ENCODE measurements around the gene ZNF398.

Gene ZNF398

DNA sequence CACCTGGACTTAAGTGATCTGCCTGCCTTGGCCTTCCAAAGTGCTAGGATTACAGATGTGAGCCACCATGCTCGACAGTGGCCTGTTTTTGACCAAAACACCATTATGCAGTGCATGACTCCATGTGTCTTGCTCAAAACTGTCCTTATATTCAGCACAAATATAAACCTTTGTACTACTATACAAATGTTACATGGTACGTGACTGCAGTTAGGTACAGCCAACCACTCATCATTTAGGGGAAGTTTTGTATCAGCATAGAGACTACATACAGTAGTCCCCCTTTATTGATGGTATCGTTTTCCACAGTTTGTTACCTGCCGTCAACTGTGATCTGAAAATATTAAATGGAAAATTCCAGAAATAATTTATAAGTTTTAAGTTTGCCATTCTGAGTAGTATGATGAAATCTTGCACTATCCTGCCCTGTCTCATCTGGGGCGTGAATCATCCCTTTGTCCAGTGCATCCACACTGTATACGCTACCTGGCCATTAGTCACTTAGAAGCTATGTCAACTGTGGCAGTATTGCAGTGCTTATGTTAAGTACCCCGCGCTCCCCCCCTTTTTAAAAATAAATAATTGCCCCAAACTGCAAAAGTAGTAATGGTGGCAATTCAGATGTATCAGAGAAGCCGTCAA is 24.8 kb downstream of the ZNF398 start:
- H3K4me1 ChIP-seq (ENCODE audit: control insufficient read depth, insufficient read depth, low read length): no peaks in the 10 kb centered on the region
- ChIA-PET POLR2A (no interaction called here), CTCF (no interaction called here)
- H3K4me3 ChIP-seq (ENCODE audit: low read depth, low read length): no peak overlapping the region
- H3K27ac ChIP-seq (ENCODE audit: extremely low read depth, low read depth, low read length): no peak overlapping the region
- no peaks in the 10 kb centered on the region for H3K9me3 ChIP-seq (ENCODE audit: control insufficient read depth, insufficient read depth, low read depth, low read length)
- no peak for TF ChIP-seq KLF16 (tag by site-specific recombination; IDR thresholded peaks at IDR 0.05)
- TF ChIP-seq, protein P1, sequence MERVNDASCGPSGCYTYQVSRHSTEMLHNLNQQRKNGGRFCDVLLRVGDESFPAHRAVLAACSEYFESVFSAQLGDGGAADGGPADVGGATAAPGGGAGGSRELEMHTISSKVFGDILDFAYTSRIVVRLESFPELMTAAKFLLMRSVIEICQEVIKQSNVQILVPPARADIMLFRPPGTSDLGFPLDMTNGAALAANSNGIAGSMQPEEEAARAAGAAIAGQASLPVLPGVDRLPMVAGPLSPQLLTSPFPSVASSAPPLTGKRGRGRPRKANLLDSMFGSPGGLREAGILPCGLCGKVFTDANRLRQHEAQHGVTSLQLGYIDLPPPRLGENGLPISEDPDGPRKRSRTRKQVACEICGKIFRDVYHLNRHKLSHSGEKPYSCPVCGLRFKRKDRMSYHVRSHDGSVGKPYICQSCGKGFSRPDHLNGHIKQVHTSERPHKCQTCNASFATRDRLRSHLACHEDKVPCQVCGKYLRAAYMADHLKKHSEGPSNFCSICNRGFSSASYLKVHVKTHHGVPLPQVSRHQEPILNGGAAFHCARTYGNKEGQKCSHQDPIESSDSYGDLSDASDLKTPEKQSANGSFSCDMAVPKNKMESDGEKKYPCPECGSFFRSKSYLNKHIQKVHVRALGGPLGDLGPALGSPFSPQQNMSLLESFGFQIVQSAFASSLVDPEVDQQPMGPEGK (tag by site-specific recombination; IDR thresholded peaks at IDR 0.05): 0 out of 2 replicates have a peak, but pooled peaks have one; percentile 20
- TF ChIP-seq, protein P2, sequence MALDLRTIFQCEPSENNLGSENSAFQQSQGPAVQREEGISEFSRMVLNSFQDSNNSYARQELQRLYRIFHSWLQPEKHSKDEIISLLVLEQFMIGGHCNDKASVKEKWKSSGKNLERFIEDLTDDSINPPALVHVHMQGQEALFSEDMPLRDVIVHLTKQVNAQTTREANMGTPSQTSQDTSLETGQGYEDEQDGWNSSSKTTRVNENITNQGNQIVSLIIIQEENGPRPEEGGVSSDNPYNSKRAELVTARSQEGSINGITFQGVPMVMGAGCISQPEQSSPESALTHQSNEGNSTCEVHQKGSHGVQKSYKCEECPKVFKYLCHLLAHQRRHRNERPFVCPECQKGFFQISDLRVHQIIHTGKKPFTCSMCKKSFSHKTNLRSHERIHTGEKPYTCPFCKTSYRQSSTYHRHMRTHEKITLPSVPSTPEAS (tag by site-specific recombination; IDR thresholded peaks at IDR 0.05): no peak
- TF ChIP-seq IKZF3 (tag by site-specific recombination; IDR thresholded peaks at IDR 0.05): no peak
- no peak for TF ChIP-seq ZNF23 (tag by site-specific recombination; IDR thresholded peaks at IDR 0.05; ENCODE audit: borderline replicate concordance)
- TF ChIP-seq ZNF837 (tag by site-specific recombination; IDR thresholded peaks at IDR 0.05): no peak
- TF ChIP-seq, protein P3, sequence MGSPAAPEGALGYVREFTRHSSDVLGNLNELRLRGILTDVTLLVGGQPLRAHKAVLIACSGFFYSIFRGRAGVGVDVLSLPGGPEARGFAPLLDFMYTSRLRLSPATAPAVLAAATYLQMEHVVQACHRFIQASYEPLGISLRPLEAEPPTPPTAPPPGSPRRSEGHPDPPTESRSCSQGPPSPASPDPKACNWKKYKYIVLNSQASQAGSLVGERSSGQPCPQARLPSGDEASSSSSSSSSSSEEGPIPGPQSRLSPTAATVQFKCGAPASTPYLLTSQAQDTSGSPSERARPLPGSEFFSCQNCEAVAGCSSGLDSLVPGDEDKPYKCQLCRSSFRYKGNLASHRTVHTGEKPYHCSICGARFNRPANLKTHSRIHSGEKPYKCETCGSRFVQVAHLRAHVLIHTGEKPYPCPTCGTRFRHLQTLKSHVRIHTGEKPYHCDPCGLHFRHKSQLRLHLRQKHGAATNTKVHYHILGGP (tag by site-specific recombination; IDR thresholded peaks at IDR 0.05): no peak
- no peak for TF ChIP-seq YY2 (tag by site-specific recombination; IDR thresholded peaks at IDR 0.05)
- peaks cover 60 to 87% of the 10 kb centered on the region in 2 experiments for H3K36me3 ChIP-seq (ENCODE audit: control insufficient read depth in 2 of 2, insufficient read depth in 1 of 2, low read length in 2 of 2)

DNA sequence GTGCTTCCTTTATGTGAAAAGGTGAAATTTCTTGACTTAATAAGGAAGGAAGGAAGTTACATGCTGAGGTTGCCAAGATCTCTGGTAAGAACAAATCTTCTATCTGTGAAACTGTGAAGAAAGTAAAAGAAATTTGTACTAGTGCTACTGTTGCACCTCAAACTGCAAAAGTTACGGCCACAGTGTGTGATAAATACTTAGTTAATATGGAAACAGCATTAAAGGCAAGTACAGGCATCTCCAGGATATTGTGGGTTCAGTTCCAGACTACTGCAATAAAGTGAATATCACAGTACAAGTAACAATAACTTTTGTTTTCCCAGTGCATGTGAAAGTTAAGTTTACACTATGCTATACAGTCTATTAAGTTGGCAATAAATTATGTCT is 25.3 kb downstream of the ZNF398 start:
- ChIA-PET CTCF (no interaction called here), POLR2A (no interaction called here)
- H3K4me3 ChIP-seq (ENCODE audit: low read depth, low read length): no peak overlapping the region
- H3K36me3 ChIP-seq (ENCODE audit: control insufficient read depth in 2 of 2, insufficient read depth in 1 of 2, low read length in 2 of 2): peaks cover 62 to 88% of the 10 kb centered on the region in 2 experiments
- peak; percentile 76 for TF ChIP-seq PRDM1 (tag by site-specific recombination; IDR thresholded peaks at IDR 0.05)
- no peak for TF ChIP-seq KLF9 (tag by site-specific recombination; IDR thresholded peaks at IDR 0.05; ENCODE audit: low read depth)
- H3K4me1 ChIP-seq (ENCODE audit: control insufficient read depth, insufficient read depth, low read length): no peaks in the 10 kb centered on the region
- H3K27ac ChIP-seq (ENCODE audit: extremely low read depth, low read depth, low read length): no peak overlapping the region
- no peaks in the 10 kb centered on the region for H3K9me3 ChIP-seq (ENCODE audit: control insufficient read depth, insufficient read depth, low read depth, low read length)

DNA sequence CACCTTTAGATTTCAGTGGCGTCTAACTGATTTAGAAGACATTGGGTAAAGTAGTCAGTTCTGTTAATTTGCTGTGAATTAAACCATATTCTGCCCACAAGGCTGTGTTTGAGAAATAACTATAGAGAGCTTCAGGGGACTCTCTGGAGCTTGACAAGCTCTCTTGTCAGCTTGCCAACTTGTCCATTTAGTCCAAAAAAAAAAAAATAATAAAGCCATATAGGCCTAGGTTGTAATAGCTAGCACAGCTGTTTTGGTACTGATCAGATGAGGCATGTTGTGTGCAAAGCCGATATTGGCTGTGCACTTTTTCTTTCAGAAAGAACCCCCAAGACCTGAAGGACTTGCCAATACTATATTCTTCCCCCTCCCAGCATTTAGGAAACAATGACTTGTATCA is 27.9 kb downstream of the ZNF398 start:
- H3K27ac ChIP-seq (ENCODE audit: extremely low read depth, low read depth, low read length): no peak overlapping the region
- ChIA-PET POLR2A (interaction anchor here (1.1 kb wide), 1 partner anchor 49 kb away, joined by 5 read pairs; the partner anchor contains the start of gene ZNF425), CTCF (no interaction called here)
- no peak overlapping the region for H3K4me3 ChIP-seq (ENCODE audit: low read depth, low read length)
- H3K36me3 ChIP-seq (ENCODE audit: control insufficient read depth in 2 of 2, insufficient read depth in 1 of 2, low read length in 2 of 2): peaks cover 43 to 90% of the 10 kb centered on the region in 2 experiments; a peak in 2 of 3 replicates
- no peaks in the 10 kb centered on the region for H3K9me3 ChIP-seq (ENCODE audit: control insufficient read depth, insufficient read depth, low read depth, low read length)
- H3K4me1 ChIP-seq (ENCODE audit: control insufficient read depth, insufficient read depth, low read length): no peaks in the 10 kb centered on the region
- TF ChIP-seq ZNF596 (tag by site-specific recombination; IDR thresholded peaks at IDR 0.05) (no peak), ZIC2 (tag by site-specific recombination; IDR thresholded peaks at IDR 0.05) (no peak), ZNF670 (tag by site-specific recombination; IDR thresholded peaks at IDR 0.05; ENCODE audit: low read depth) (no peak), GLI2 (tag by site-specific recombination; IDR thresholded peaks at IDR 0.05; ENCODE audit: borderline replicate concordance, low read depth) (no peak), KLF1 (tag by site-specific recombination; IDR thresholded peaks at IDR 0.05) (no peak), ZNF785 (tag by site-specific recombination; IDR thresholded peaks at IDR 0.05) (no peak), ZNF155 (tag by site-specific recombination; IDR thresholded peaks at IDR 0.05) (no peak), ZNF266 (tag by site-specific recombination; IDR thresholded peaks at IDR 0.05; ENCODE audit: low read depth) (no peak), ZNF549 (tag by site-specific recombination; IDR thresholded peaks at IDR 0.05) (no peak), SP2 (tag by site-specific recombination; IDR thresholded peaks at IDR 0.05) (no peak)
- TF ChIP-seq, protein P4, sequence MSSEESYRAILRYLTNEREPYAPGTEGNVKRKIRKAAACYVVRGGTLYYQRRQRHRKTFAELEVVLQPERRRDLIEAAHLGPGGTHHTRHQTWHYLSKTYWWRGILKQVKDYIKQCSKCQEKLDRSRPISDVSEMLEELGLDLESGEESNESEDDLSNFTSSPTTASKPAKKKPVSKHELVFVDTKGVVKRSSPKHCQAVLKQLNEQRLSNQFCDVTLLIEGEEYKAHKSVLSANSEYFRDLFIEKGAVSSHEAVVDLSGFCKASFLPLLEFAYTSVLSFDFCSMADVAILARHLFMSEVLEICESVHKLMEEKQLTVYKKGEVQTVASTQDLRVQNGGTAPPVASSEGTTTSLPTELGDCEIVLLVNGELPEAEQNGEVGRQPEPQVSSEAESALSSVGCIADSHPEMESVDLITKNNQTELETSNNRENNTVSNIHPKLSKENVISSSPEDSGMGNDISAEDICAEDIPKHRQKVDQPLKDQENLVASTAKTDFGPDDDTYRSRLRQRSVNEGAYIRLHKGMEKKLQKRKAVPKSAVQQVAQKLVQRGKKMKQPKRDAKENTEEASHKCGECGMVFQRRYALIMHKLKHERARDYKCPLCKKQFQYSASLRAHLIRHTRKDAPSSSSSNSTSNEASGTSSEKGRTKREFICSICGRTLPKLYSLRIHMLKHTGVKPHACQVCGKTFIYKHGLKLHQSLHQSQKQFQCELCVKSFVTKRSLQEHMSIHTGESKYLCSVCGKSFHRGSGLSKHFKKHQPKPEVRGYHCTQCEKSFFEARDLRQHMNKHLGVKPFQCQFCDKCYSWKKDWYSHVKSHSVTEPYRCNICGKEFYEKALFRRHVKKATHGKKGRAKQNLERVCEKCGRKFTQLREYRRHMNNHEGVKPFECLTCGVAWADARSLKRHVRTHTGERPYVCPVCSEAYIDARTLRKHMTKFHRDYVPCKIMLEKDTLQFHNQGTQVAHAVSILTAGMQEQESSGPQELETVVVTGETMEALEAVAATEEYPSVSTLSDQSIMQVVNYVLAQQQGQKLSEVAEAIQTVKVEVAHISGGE (tag by site-specific recombination; conservative IDR thresholded peaks at IDR 0.05; ENCODE audit: low read depth): no peak
- TF ChIP-seq, protein P2 (tag by site-specific recombination; IDR thresholded peaks at IDR 0.05): no peak

Data from HEK293 (cell line).